ENCODE data around the gene AEBP2. TPM values are rescaled to one million over a fixed set of nuclear protein-coding genes. Genes with fewer than 3 reads are reported as not detected.
A peak's percentile ranks its signal among the peaks of the same experiment; 100 is the strongest.
"Not testable (repeated sequence)": the region's sequence is repeated elsewhere in the genome, so short reads cannot be mapped to it uniquely, and the experiment has no call there.

AEBP2 gene, protein sequence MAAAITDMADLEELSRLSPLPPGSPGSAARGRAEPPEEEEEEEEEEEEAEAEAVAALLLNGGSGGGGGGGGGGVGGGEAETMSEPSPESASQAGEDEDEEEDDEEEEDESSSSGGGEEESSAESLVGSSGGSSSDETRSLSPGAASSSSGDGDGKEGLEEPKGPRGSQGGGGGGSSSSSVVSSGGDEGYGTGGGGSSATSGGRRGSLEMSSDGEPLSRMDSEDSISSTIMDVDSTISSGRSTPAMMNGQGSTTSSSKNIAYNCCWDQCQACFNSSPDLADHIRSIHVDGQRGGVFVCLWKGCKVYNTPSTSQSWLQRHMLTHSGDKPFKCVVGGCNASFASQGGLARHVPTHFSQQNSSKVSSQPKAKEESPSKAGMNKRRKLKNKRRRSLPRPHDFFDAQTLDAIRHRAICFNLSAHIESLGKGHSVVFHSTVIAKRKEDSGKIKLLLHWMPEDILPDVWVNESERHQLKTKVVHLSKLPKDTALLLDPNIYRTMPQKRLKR
- 17.5 TPM for polyA plus RNA-seq (2013, experiment 1 of 2; ENCODE audit: insufficient read length)
- 21.7 TPM for polyA plus RNA-seq (2013, experiment 2 of 2; ENCODE audit: insufficient read length)

- peak; percentile 95 for DNase-seq
These were observed at the start of gene AEBP2 for GRCh38 chr12:19439059-19440018. TSS of gene AEBP2 (plus strand) at chr12:19439492. CDS start at chr12:19439700, 208 bp downstream.

DNA sequence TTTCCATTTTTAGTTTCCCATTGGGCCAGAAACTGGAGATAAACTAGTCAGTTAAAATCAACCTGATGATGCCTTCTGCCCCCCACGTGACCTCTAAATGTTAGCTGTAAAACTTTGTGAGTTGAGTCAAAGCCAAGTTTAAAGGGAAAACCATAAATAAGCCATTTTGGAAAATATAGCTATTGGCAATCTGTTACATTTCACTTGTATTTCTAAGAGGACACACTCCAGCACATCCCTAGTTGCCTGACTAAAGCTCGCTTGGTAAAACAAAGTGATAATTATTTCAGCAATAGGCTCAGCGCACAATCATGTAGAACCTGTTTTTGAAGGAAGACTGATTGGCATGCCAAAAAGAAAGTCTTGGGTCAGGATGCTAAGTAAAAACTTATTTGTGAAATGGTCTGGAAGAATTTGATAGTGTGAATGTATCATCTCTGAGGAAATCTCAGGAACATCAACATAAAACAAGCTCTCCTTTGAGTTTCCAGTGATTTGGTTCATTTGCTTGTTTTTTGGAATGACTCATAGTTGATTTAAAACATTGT lies 49.2 kb upstream of the AEBP2 start:
- DNase-seq: no peak

DNA sequence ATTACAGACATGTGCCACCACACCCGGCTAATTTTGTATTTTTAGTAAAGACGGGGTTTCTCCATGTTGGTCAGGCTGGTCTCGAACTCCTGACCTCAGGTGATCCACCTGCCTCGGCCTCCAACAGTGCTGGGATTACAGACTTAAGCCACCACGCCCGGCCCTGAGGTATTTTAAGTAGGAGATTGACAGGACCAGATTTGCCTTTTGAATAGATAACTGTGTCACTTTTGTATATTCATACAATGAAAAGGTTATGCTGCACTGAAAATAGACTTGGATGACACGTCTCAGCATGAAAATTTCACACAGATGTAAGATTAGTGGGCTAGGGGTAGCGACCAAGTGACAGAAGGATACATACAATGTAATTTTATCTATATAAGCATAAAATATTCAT lies 46.6 kb upstream of the AEBP2 start:
- DNase-seq: not testable (repeated sequence)

GRCh38 chr12:19394385-19394784 lies 44.9 kb upstream of the AEBP2 start:
- DNase-seq: no peak

- DNase-seq: no peak
These were observed 41.8 kb upstream of the AEBP2 start for GRCh38 chr12:19397534-19397933.

DNA sequence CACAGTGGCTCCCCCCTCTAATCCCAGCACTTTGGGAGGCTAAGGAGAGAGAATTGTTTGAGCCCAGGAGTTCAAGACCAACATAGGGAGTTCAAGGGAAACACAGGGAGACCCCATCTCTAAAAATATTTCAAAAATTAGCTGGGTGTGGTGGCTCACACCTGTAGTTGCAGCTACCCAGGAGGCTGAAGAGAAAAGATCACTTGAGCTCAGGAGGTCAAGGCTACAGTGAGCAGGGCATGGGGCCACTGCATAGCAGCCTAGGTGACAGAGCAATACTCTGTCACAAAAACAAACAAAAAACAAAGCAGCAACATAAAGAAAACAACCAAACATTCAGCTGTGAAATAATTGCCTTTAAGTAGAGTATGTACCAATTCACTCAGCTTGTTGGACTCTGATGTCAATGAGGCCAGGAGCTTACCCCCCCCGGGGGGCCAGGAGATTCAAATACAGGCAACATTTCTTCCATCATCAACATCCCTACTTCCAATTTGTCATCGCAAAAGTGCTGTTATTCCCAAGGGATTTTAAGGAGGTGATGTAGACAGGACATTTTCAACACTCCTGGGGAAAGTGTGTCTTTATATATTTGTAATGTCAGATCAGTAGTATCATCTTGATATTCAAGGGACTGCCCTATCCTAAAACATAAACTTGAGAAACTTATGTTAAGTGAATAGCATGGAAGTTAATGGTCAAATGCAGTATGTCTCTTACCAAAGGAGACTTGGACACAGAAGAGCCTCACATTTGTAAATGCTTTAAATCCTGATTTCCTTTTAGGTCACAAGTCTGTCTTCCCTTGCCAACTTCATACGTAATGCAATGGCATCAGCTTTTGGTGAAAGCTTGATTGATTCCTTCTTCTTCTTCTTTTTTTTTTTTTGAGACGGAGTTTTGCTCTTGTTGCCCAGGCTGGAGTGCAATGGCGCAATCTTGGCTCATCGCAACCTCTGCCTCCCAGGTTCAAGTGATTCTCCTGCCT lies 40.6 kb upstream of the AEBP2 start:
- no peak for DNase-seq

GRCh38 chr12:19400649-19401285 lies 38.5 kb upstream of the AEBP2 start:
- not testable (repeated sequence) for DNase-seq

DNA sequence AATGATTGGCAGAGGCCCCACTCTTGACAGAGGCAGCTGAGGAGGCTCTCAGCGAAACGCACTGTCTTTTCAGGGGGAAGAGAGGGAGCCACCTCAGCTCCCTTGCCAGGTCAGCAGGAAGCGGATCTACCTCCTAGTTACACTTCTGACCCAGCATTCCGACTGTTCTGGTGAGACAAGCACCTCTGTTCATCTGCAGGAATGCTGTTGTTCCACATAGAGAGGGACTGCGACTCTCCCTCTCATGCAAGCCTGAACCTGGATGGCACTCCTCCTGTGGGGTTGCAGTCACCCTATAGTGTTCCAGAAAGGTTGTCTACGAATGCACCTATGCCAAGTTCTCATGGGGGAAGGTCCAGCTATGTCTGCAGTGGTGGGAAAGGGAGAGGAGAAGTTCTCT lies 37.1 kb upstream of the AEBP2 start:
- no peak for DNase-seq

- DNase-seq: peak; percentile 17
These were observed 36.4 kb upstream of the AEBP2 start for GRCh38 chr12:19402743-19403431.

DNA sequence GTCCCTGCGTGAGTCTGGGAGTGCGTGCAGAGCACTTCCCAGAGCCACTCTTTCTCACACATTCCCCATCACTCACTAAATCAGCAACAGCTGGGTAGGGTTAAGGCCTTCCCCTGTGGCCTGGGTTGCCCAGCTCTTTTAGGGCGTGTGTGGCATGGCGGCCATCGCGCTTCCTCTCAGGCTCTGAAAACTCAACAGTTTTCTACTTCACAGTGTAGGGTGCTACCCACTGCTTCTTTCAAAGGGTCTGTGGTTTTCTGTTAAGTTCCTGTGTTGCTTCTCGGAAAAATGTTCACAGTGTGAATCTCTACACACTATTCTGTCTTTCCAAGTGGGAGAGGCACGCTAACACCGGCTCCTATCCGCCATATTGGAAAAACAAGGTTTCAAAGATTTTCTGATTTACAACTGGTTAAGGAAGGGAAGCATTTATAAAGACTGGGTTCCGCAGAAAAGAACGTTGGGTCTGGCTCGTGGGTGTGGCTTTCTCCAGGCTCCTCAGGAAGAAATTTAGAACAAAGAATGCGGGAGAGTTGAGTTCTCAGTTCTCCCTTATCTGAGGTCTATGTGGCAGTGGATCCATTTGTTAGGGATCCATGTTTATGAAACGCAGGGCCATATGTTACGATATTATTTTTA lies 34.9 kb upstream of the AEBP2 start:
- DNase-seq: no peak

GRCh38 chr12:19409376-19409775 lies 29.9 kb upstream of the AEBP2 start:
- DNase-seq: peak; percentile 37

DNA sequence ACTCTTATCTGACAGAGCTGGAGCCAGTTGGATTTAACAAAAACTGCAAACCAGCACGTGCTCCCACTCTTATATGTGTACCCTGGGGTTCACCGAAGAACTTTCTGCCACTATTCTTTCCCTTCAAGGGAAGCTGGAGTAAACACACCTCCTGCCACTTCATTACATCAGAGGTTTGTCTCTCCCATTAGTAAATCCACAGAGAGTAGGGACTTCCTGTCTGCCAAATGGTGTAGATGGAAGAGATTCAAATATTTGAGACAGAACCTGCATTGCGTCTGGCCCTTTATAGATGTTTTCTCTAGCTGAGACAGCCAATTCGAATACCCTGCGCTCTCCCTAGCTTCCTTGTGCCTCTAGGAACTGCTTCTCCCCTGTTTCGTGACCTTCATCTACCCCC lies 29.1 kb upstream of the AEBP2 start:
- peak; percentile 28 for DNase-seq

DNA sequence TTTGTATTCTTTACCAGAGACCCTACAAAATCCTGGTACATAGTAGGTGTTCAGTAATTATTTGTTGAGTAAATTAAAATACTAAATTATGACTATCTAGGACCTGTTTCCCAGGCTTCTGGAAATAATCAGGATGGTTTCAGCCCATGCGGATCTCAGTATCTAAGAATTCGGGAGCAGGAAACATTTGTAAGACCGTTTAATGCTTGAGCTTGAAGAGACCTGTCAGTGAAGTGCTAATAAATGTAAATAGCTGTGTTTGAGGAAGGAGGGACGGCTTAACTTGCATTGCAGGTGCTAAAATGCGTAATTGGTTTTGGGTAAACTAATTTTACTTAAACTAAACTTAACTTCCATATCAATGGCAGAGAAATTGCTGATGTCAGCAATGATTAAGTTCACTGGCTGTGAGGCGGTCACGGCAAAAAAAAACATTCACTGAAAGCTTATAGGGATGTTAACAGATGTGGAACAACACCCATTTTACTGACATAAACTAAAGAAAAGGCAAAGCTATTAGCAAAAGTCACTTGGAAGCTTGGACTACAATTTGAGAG lies 28.6 kb upstream of the AEBP2 start:
- no peak for DNase-seq

DNA sequence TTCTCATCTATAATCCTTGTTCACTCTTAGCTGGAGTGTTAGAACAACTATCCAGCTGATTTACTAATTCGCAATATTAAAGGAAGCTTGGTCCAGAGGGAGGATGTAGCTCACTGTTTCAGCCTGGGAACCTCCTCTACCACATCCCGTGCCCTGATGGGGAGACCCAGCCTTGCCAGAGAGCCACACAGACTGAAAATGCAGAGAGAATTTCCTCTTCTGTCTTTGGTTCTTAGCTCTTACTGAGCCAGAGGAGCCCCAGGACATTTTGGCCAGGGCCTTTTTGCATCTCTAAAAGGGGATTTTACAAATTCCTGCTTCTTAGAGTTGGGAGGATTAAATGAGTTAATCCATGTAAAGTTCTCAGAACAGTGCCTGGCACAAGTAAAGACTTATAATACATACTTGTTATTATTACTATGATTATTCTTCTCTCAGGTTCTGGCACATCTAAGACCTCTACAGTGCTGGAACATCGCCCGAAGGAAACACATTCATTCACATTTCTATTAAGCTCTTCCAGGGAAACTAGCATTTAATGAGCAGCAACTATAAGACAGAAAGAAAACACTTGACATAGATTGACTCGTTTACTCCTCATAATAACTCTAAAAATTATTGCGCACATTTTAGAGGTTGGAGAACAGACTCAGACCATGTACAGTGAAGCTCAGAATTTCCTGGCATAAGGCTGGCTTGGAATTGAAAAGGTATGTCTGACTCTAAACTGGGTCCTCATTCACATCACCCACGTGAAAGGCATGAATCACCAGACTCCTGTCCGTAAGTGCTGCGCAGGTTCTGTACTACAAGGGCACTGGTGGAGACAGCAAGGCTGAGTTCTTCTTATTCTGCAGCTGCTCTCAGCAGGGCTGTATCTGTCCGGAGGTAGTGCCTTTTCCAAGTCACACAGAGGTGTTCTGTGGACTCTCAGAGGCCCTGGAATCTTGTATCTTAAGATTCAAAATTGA lies 27.8 kb upstream of the AEBP2 start:
- no peak for DNase-seq

DNA sequence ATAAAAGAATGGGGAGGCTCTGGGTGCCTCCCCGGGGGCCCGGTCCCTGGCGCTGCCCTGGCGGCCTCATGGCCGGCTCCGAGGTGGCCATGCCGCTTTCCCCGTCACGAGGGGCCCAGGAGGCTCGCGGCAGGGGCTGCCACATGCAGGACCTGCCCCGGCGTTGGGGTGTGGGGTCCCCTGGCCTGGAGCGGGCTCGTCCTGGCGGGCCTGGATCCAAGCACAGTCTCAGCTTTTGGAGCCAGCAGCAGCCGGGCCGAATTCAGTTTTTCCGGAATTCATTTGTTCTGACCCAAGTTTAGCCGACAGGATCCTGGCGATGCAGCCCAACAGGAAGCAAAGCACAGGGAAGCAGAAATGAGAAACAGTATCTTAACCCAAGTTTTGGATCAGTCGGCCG lies 26.4 kb upstream of the AEBP2 start:
- DNase-seq: no peak

GRCh38 chr12:19413582-19413981 lies 25.7 kb upstream of the AEBP2 start:
- DNase-seq: not testable (repeated sequence)

- no peak for DNase-seq
These were observed 23.7 kb upstream of the AEBP2 start for GRCh38 chr12:19415563-19415962.

DNA sequence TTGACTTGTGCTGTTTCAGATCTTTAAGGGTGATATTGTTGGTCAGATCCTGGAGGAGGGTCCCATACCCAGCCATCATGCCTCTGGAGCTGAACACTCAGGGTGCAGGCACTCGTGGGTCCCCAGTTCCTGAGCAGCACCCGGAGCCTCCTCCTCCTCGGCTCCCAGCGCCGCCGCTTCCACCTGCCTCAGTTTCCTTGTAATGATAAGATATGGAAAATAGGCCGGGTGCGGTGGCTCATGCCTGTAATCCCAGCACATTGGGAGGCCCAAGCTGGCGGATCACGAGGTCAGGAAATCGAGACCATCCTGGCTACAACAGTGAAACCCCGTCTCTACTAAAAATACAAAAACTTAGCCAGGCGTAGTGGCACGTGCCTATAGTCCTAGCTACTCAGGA lies 20.2 kb upstream of the AEBP2 start:
- no peak for DNase-seq

Data from fibroblast of skin of back (primary cell).